ENCODE measurements around the gene CLK2.

The CLK2 gene

DNA sequence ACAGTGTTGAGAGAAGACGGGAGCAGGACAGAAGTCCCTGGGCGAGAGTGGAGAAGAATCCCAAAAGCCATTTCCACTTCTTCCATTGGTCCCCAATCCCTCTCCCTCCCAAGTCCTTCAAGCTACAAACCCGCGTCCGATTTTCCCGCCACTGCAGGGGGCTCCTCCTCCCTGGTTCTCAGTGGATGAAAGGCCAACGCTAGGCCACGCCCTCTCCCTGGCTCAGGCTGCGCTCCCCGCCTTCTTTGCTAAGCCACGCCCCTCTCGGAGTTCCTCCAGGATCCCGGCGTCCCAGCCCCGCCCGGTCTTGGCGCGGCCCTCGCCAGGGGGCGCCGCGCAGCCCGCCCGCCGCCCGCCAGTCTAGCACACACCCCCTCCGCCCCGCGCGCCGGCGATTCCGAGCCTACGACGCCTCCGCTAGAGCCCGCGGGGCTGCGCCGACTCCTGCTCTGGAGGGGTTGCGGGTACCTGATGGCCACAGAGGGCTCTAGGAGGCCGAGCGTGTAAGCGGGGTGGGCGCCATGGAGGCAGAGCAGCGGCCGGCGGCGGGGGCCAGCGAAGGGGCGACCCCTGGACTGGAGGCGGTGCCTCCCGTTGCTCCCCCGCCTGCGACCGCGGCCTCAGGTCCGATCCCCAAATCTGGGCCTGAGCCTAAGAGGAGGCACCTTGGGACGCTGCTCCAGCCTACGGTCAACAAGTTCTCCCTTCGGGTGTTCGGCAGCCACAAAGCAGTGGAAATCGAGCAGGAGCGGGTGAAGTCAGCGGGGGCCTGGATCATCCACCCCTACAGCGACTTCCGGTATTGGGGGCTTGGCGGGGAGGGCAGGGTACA, 4.0 kb upstream of the CLK2 start, which contains the start of gene HCN3:
HCN3 (plus strand) TSS at position 394 of the 832 bp plus-strand sequence; CDS start at position 522, 128 bp downstream.
- TF ChIP-seq CTCF (IDR thresholded peaks at IDR 0.05; ENCODE audit: low read depth, low read length) = peak; percentile 28
- no peaks in the 10 kb centered on the region for H3K27me3 ChIP-seq
- H3K9me3 ChIP-seq = no peaks in the 10 kb centered on the region
- H3K4me3 ChIP-seq (ENCODE audit: low read depth, low read length) = peak within 1 kb of the TSS; percentile 86
- no peaks in the 10 kb centered on the region for H3K36me3 ChIP-seq
- DNase-seq = peak; percentile 100
- H3K4me1 ChIP-seq = peaks cover 3% of the 10 kb centered on the region

DNA sequence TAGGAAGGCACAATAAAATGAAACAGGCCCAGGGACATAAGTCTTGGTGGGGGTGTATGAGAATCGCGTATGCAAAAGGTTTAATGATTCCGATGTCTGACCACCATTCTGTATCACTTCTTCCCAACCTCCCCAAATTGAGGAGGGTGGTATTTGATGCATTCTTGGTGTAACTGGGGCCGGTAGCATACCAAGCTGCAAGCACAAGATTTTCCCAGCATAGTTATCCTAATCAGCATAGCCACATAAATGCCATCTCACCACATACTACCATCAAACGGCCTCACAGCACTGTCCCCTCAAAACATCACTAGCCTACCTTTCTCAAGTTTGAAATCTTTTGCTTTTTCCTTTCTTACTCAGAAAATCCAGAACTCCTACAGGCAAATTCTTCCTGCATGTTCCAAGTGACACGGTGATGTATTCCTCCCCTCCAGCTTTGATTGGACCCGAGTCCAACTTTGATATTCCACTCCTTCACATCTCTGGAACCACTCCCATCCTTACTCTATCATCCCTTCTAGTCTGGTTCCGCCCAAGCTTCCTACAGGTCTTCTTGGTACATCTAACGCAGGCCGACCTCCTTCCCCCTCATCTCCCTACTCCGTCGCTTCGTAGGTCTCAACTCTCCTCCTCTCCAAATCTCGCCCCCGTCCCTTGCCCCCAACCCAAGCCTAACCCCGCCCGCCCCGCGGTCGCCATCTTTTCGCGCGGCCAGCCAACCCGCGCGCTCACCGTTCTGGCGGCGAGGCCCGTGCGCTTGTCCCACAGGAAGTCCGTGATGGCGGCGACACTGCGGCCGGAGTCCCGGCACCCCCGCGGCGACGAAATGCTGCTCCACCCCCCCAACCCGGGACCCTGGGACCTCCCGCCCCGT, 600 bp downstream of the CLK2 start:
- Histone ChIP-seq H3K9me3 (no peaks in the 10 kb centered on the region), H3K4me3 (ENCODE audit: low read depth, low read length) (peak overlapping the region; percentile 98), H3K4me1 (peaks cover 3% of the 10 kb centered on the region), H3K27me3 (no peaks in the 10 kb centered on the region), H3K36me3 (peaks cover 36% of the 10 kb centered on the region)
- no peak for TF ChIP-seq CTCF (IDR thresholded peaks at IDR 0.05; ENCODE audit: low read depth, low read length)
- DNase-seq = no peak

DNA sequence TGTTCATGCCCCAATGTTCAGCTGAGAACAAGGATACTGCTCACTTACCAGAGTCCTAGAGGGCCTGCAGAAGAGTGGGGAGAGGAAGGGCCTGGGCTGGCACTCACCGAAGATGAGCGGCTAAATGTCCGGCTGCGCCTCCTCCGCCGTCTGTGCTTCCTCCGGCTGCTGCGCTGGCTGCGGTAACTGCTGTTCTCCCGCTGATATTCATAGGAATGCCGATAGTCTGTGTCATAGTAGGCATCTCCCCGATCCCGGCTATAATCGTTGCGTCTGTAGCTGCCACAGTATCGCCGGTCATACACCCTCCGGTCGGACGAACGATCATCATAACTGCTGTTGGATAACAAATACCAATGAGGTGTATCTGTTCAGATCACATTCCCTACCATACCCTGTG, 3.9 kb downstream of the CLK2 start:
- Histone ChIP-seq H3K27me3 (no peaks in the 10 kb centered on the region), H3K9me3 (no peaks in the 10 kb centered on the region), H3K4me1 (peaks cover 3% of the 10 kb centered on the region), H3K36me3 (peaks cover 68% of the 10 kb centered on the region), H3K4me3 (ENCODE audit: low read depth, low read length) (no peak overlapping the region)
- no peak for TF ChIP-seq CTCF (IDR thresholded peaks at IDR 0.05; ENCODE audit: low read depth, low read length)
- no peak for DNase-seq

DNA sequence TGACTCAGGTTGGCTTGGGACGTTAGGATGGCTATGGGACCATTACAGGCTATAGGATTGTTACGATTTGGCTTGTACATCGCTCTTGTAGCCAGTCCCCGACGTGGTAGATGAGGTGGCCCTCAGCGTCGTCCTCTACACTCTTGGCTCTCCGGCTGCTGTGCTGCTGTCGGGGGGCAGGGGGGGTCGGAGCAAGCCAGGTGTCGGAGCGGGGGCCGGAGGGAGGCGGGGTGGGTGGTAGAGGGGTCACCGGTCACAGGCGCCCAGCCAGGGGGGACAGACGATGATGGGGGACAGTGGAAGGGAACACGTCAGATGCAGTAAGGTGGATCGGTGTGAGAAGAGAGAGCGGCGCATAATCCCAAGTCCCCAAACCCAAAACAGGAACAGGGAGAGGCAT, 4.7 kb downstream of the CLK2 start:
- no peaks in the 10 kb centered on the region for H3K4me1 ChIP-seq
- no peaks in the 10 kb centered on the region for H3K27me3 ChIP-seq
- no peaks in the 10 kb centered on the region for H3K9me3 ChIP-seq
- TF ChIP-seq CTCF (IDR thresholded peaks at IDR 0.05; ENCODE audit: low read depth, low read length) = no peak
- H3K4me3 ChIP-seq (ENCODE audit: low read depth, low read length) = no peak overlapping the region
- DNase-seq = no peak
- peaks cover 74% of the 10 kb centered on the region for H3K36me3 ChIP-seq

GRCh38 chr1:155267373-155267772, 5.9 kb downstream of the CLK2 start:
- no peak for TF ChIP-seq CTCF (IDR thresholded peaks at IDR 0.05; ENCODE audit: low read depth, low read length)
- DNase-seq = no peak

More at GRCh38 chr1:155267373-155267772, 5.9 kb downstream of the CLK2 start:
- H3K4me1 ChIP-seq = no peaks in the 10 kb centered on the region
- H3K36me3 ChIP-seq = peaks cover 83% of the 10 kb centered on the region
- H3K9me3 ChIP-seq = no peaks in the 10 kb centered on the region
- no peaks in the 10 kb centered on the region for H3K27me3 ChIP-seq
- H3K4me3 ChIP-seq (ENCODE audit: low read depth, low read length) = no peak overlapping the region

Data from BE2C (cell line).